Tibial nerve (tissue), 3 donors: Measurements from ENCODE around the gene P4HA1.

Experiments used
- CTCF ChIP-seq, 5 experiments: fragments of 200-600 bp in 3 of 5; fragments of 450-650 bp in 2 of 5; sonication (generic) in 3 of 5; IDR thresholded peaks; one replicate each; pipeline ENCODE4 v1.5.1; 2016 to 2019; ENCODE audit warnings: antibody characterized with exemption in 5 of 5, mild to moderate bottlenecking in 3 of 5, moderate library complexity in 2 of 5
- POLR2A ChIP-seq, 2 donors: fragments of 450-650 bp; IDR thresholded peaks; one replicate each; pipeline ENCODE4 v1.6.1; 2017; ENCODE audit warnings: antibody characterized with exemption in 2 of 2, mild to moderate bottlenecking in 2 of 2, moderate library complexity in 2 of 2

GRCh38 chr10:73060173-73060572, 36.5 kb downstream of the P4HA1 start:
- TF ChIP-seq CTCF (IDR thresholded peaks at IDR 0.05) (no peak), POLR2A (IDR thresholded peaks at IDR 0.05) (no peak)
